Mucosa of descending colon (tissue), 3 donors: Measurements from ENCODE around the gene PDE4A. TPM values are rescaled to one million over a fixed set of nuclear protein-coding genes. Genes with fewer than 3 reads are reported as not detected.
A peak's percentile ranks its signal among the peaks of the same experiment; 100 is the strongest.
"Not testable (repeated sequence)": the region's sequence is repeated elsewhere in the genome, so short reads cannot be mapped to it uniquely, and the experiment has no call there.

Experiments used
- ATAC-seq: fragments of 200-7000 bp; cut with Tn5 transposase; one replicate; pipeline ENCODE4 v1.9.1; 2020; ENCODE audit warnings: mild to moderate bottlenecking, moderate library complexity
- DNase-seq, 3 donors: peaks; one replicate each; pipeline ENCODE4 v3.0.0-alpha.2; 2020
- H3K36me3 ChIP-seq: fragments of 200-600 bp; one replicate; pipeline ENCODE4 v1.8.0; 2021; ENCODE audit warnings: low read depth, mild to moderate bottlenecking
- H3K4me1 ChIP-seq: fragments of 200-600 bp; one replicate; pipeline ENCODE4 v1.8.0; 2021; ENCODE audit warnings: low read depth, mild to moderate bottlenecking
- H3K4me3 ChIP-seq: fragments of 200-600 bp; one replicate; pipeline ENCODE4 v1.8.0; 2021; ENCODE audit warnings: mild to moderate bottlenecking
- H3K9me3 ChIP-seq: fragments of 200-600 bp; one replicate; pipeline ENCODE4 v1.8.0; 2021; ENCODE audit warnings: mild to moderate bottlenecking
- CTCF ChIP-seq: fragments of 200-600 bp; IDR thresholded peaks from one replicate; pipeline ENCODE4 v1.8.0; 2022; ENCODE audit warnings: antibody characterized with exemption, mild to moderate bottlenecking
- intact Hi-C, 2 donors: fragments of 100-400 bp; cut with DNase I in 1 of 2; cut with micrococcal nuclease in 1 of 2; formaldehyde crosslinking; loops; one replicate each; pipeline versions ENCODE4 v1.11.0 to v1.11.1; 2022; cut with DNase I, micrococcal nuclease
- total RNA-seq, 3 donors: library from RNA; stranded (reverse); fragmentation: NEBNext Ultra II Directional in 2 of 3; extraction: Animal tissue kit (Norgen Biotek cat#: 25700) in 2 of 3; gene quantifications; one replicate each; pipeline versions ENCODE4 v1.2.1 to v1.2.4, GENCODE V29; 2021 to 2023
- donor health status: DM: no; HTN: no; CAD: no; lungs with moderate emphysema.
- donor health status: DM: no; HTN: no; CAD: no.
- donor health status: DM: no; HTN: yes; CAD: no.

Gene PDE4A
- total RNA-seq, 3 donors from 2014 or later = 7.0 to 27.4 (median 14.7) TPM

GRCh38 chr19:10380313-10381102, 39.8 kb upstream of the PDE4A start, which contains the start of gene TYK2:
TSS of gene TYK2 (minus strand) at chr19:10380572. CDS start at chr19:10378406, 2,166 bp downstream.
- ATAC-seq (peak; percentile 98), DNase-seq (peak; percentile 98 to 99 (median 99))
- peaks cover 8% of the 10 kb centered on the region for H3K4me1 ChIP-seq
- H3K9me3 ChIP-seq = no peaks in the 10 kb centered on the region
- intact Hi-C loops = no loop called here
- no peaks in the 10 kb centered on the region for H3K36me3 ChIP-seq
- H3K4me3 ChIP-seq = peak within 1 kb of the TSS; percentile 81
- no peak for TF ChIP-seq CTCF

GRCh38 chr19:10383223-10383499, 37.2 kb upstream of the PDE4A start:
- intact Hi-C loops, DNase-seq, H3K36me3 ChIP-seq, ATAC-seq, H3K4me3 ChIP-seq, H3K9me3 ChIP-seq, H3K4me1 ChIP-seq: not testable (repeated sequence)

GRCh38 chr19:10384580-10384979, 35.8 kb upstream of the PDE4A start:
- intact Hi-C loops = no loop called here
- no peaks in the 10 kb centered on the region for H3K36me3 ChIP-seq
- no peaks in the 10 kb centered on the region for H3K9me3 ChIP-seq
- peaks cover 3% of the 10 kb centered on the region for H3K4me1 ChIP-seq
- TF ChIP-seq CTCF = no peak
- ATAC-seq (no peak), DNase-seq (no peak)
- H3K4me3 ChIP-seq = no peak overlapping the region

GRCh38 chr19:10388957-10389356, 31.4 kb upstream of the PDE4A start:
- ATAC-seq (peak; percentile 87), DNase-seq (peak; percentile 78 to 99 (median 89))
- intact Hi-C loops = loop anchor here (2.0 kb wide), 1 partner anchor 120 kb away; no protein-coding TSS in a partner anchor
- Histone ChIP-seq H3K9me3 (no peaks in the 10 kb centered on the region), H3K36me3 (peaks cover 6% of the 10 kb centered on the region), H3K4me3 (no peak overlapping the region), H3K4me1 (no peaks in the 10 kb centered on the region)
- peak; percentile 86 for TF ChIP-seq CTCF

- Histone ChIP-seq H3K36me3 (peaks cover 10% of the 10 kb centered on the region), H3K9me3 (no peaks in the 10 kb centered on the region), H3K4me3 (no peak overlapping the region), H3K4me1 (no peaks in the 10 kb centered on the region)
- intact Hi-C loops = loop anchor here (2.0 kb wide), 1 partner anchor 121 kb away; no protein-coding TSS in a partner anchor
- DNase-seq = no peak
- TF ChIP-seq CTCF = no peak
- peak; percentile 21 for ATAC-seq
Measured at GRCh38 chr19:10389863-10390262, 30.5 kb upstream of the PDE4A start.

GRCh38 chr19:10390652-10391286, 29.6 kb upstream of the PDE4A start:
- ATAC-seq = peak; percentile 80
- no peaks in the 10 kb centered on the region for H3K9me3 ChIP-seq
- peak in 2 of 3 donors; percentile 69 to 90 for DNase-seq
- H3K4me3 ChIP-seq = no peak overlapping the region
- intact Hi-C loops = no loop called here
- no peaks in the 10 kb centered on the region for H3K4me1 ChIP-seq
- peaks cover 11% of the 10 kb centered on the region for H3K36me3 ChIP-seq
- peak; percentile 49 for TF ChIP-seq CTCF
